Astrocyte of the cerebellum (primary cell): ENCODE results near the gene NUDT14.

Source experiments
- DNase-seq: peaks from one replicate; pipeline ENCODE4 v3.0.0-alpha.2; 2011; ENCODE audit warnings: low read depth
- H3K4me3 ChIP-seq: 2 replicates; pipeline ENCODE4 v1.5.1; 2011; ENCODE audit warnings: mild to moderate bottlenecking, low read depth, low read length, moderate library complexity
- CTCF ChIP-seq: IDR thresholded peaks from 2 replicates; pipeline ENCODE4 v1.5.1; 2012; ENCODE audit warnings: low read length, low read depth, moderate library complexity, mild to moderate bottlenecking; ENCODE audit errors: missing control alignments
- in situ Hi-C: cut with HindIII; loops from 2 replicates; pipeline ENCODE4 v1.10.0; 2017; ENCODE audit warnings: low sequenced_read_pairs

NUDT14 gene

GRCh38 chr14:105218611-105219010, 37.5 kb upstream of the NUDT14 start:
- no peak overlapping the region for H3K4me3 ChIP-seq
- in situ Hi-C loops = no loop called here
- no peak for DNase-seq
- no peak for TF ChIP-seq CTCF

- no peak for TF ChIP-seq CTCF
- H3K4me3 ChIP-seq = no peak overlapping the region
- in situ Hi-C loops = no loop called here
- DNase-seq = no peak
These were observed 36.7 kb upstream of the NUDT14 start for GRCh38 chr14:105217774-105218173.

GRCh38 chr14:105216490-105217247, 35.6 kb upstream of the NUDT14 start:
- no peak for TF ChIP-seq CTCF
- in situ Hi-C loops = no loop called here
- H3K4me3 ChIP-seq = no peak overlapping the region
- no peak for DNase-seq

GRCh38 chr14:105215602-105216001, 34.5 kb upstream of the NUDT14 start:
- no peak for DNase-seq
- H3K4me3 ChIP-seq = no peak overlapping the region
- in situ Hi-C loops = no loop called here
- TF ChIP-seq CTCF = no peak

- H3K4me3 ChIP-seq = no peak overlapping the region
- in situ Hi-C loops = no loop called here
- DNase-seq = no peak
- no peak for TF ChIP-seq CTCF
These were observed 33.3 kb upstream of the NUDT14 start for GRCh38 chr14:105214324-105214915.

- TF ChIP-seq CTCF = no peak
- DNase-seq = no peak
- in situ Hi-C loops = no loop called here
These were observed 32.2 kb upstream of the NUDT14 start for GRCh38 chr14:105213361-105213760.

More at GRCh38 chr14:105213361-105213760, 32.2 kb upstream of the NUDT14 start:
- H3K4me3 ChIP-seq = no peak overlapping the region
